Progenitor cell of endocrine pancreas (in vitro differentiated cells): ENCODE results near the gene FAIM2. TPM values are rescaled to one million over a fixed set of nuclear protein-coding genes. Genes with fewer than 3 reads are reported as not detected.
A peak's percentile ranks its signal among the peaks of the same experiment; 100 is the strongest.

Experiments
- DNase-seq: peaks from one replicate; pipeline ENCODE4 v3.0.0; 2021; ENCODE audit warnings: low spot score; ENCODE audit not compliant: unreplicated experiment
- H3K27ac Mint-ChIP-seq: 2 replicates; pipeline ENCODE4 v1.8.0; 2021; ENCODE audit warnings: mild to moderate bottlenecking, moderate library complexity, mixed read lengths
- H3K27me3 Mint-ChIP-seq: 2 replicates; pipeline ENCODE4 v1.8.0; 2021; ENCODE audit warnings: mixed read lengths
- H3K36me3 Mint-ChIP-seq: 2 replicates; pipeline ENCODE4 v1.8.0; 2022; ENCODE audit warnings: mixed read lengths; ENCODE audit not compliant: insufficient read depth
- H3K4me1 Mint-ChIP-seq: 2 replicates; pipeline ENCODE4 v1.8.0; 2021; ENCODE audit warnings: low read depth, mixed read lengths
- H3K4me3 Mint-ChIP-seq: 2 replicates; pipeline ENCODE4 v1.8.0; 2021; ENCODE audit warnings: low read depth, mild to moderate bottlenecking, moderate library complexity, mixed read lengths
- H3K9me3 Mint-ChIP-seq: 2 replicates; pipeline ENCODE4 v1.8.0; 2021; ENCODE audit warnings: low read depth, mixed read lengths
- CTCF ChIP-seq: fragments of 200-600 bp; sonication (generic); IDR thresholded peaks from one replicate; pipeline ENCODE4 v1.5.0; 2021; ENCODE audit warnings: antibody characterized with exemption, mild to moderate bottlenecking; ENCODE audit not compliant: unreplicated experiment
- total RNA-seq: library from RNA; stranded (reverse); gene quantifications from 2 replicates; pipeline ENCODE4 v1.2.1, GENCODE V29; 2021

Gene FAIM2
- total RNA-seq, 1 donor from 2014 or later, result not detected

GRCh38 chr12:49904601-49905000 lies 901 bp upstream of the FAIM2 start:
- Mint-ChIP-seq H3K27me3 (peaks cover 56% of the 10 kb centered on the region), H3K4me3 (no peak overlapping the region), H3K4me1 (no peaks in the 10 kb centered on the region), H3K36me3 (no peaks in the 10 kb centered on the region), H3K27ac (no peak overlapping the region), H3K9me3 (no peaks in the 10 kb centered on the region)
- TF ChIP-seq CTCF, result no peak
- no peak for DNase-seq

GRCh38 chr12:49903351-49903699 lies 375 bp downstream of the FAIM2 start:
- no peaks in the 10 kb centered on the region for H3K4me1 Mint-ChIP-seq
- no peak for DNase-seq
- no peak overlapping the region for H3K27ac Mint-ChIP-seq
- H3K36me3 Mint-ChIP-seq, result no peaks in the 10 kb centered on the region
- TF ChIP-seq CTCF, result no peak
- H3K9me3 Mint-ChIP-seq, result no peaks in the 10 kb centered on the region
- H3K4me3 Mint-ChIP-seq, result no peak overlapping the region
- H3K27me3 Mint-ChIP-seq, result peaks cover 59% of the 10 kb centered on the region

GRCh38 chr12:49902399-49903350 lies 1.0 kb downstream of the FAIM2 start:
- Mint-ChIP-seq H3K4me1 (no peaks in the 10 kb centered on the region), H3K27me3 (peaks cover 63% of the 10 kb centered on the region), H3K4me3 (no peak overlapping the region), H3K36me3 (no peaks in the 10 kb centered on the region), H3K9me3 (no peaks in the 10 kb centered on the region), H3K27ac (no peak overlapping the region)
- DNase-seq, result no peak
- TF ChIP-seq CTCF, result peak; percentile 9

GRCh38 chr12:49901986-49902385 lies 1.7 kb downstream of the FAIM2 start:
- no peak overlapping the region for H3K4me3 Mint-ChIP-seq
- no peak overlapping the region for H3K27ac Mint-ChIP-seq
- TF ChIP-seq CTCF, result no peak
- DNase-seq, result no peak
- H3K9me3 Mint-ChIP-seq, result no peaks in the 10 kb centered on the region
- peaks cover 64% of the 10 kb centered on the region for H3K27me3 Mint-ChIP-seq
- H3K4me1 Mint-ChIP-seq, result no peaks in the 10 kb centered on the region
- H3K36me3 Mint-ChIP-seq, result no peaks in the 10 kb centered on the region

GRCh38 chr12:49901026-49901425 lies 2.7 kb downstream of the FAIM2 start:
- no peak overlapping the region for H3K27ac Mint-ChIP-seq
- no peaks in the 10 kb centered on the region for H3K36me3 Mint-ChIP-seq
- TF ChIP-seq CTCF, result no peak
- DNase-seq, result no peak
- H3K9me3 Mint-ChIP-seq, result no peaks in the 10 kb centered on the region
- H3K27me3 Mint-ChIP-seq, result peaks cover 62% of the 10 kb centered on the region
- no peak overlapping the region for H3K4me3 Mint-ChIP-seq
- no peaks in the 10 kb centered on the region for H3K4me1 Mint-ChIP-seq
